GM18520 (cell line): ENCODE measurements around the gene MRPL37.

Experiments used
- ATAC-seq: cut with Tn5 transposase; IDR thresholded peaks from one replicate; pipeline ENCODE4 v1.9.1; 2021; ENCODE audit not compliant: unreplicated experiment

MRPL37 gene

GRCh38 chr1:54238353-54239034 lies 38.5 kb downstream of the MRPL37 start:
- no peak for ATAC-seq

DNA sequence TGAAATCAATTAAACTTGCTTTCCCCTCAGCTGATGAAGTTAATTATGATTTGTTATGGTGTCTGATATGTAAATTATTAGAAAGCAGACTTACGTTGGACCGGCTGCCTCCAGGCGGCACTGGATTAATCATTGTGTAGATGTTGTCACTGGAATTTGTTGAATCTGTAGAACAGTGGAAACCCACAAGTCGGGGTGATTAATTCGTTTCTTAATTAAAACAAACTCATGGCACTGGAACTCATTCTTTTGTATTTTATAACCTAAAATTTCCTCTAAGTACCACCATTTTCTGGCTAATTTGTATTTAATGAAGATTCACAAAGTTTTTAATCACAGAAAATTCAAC lies 39.0 kb downstream of the MRPL37 start:
- no peak for ATAC-seq

DNA sequence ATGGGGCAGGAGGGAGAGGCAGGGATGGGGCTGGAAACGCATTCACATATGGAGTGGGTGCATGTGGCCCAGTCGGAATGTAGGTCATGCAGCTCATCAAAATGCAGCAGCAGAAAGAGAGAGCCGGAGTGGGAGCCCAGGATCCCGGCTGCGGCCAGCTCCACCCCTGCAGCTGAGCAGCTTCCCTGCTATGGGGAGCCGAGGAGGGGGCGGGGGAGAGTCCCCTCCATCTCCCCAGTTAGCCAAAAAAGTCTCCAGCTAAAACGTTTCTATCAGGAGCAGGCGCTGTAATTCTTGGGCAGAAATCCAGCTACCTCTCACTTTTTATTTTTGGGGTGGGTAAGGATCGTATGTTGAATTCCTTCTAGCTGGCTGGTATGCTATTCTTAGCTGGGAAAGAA lies 39.7 kb downstream of the MRPL37 start:
- ATAC-seq, result no peak

DNA sequence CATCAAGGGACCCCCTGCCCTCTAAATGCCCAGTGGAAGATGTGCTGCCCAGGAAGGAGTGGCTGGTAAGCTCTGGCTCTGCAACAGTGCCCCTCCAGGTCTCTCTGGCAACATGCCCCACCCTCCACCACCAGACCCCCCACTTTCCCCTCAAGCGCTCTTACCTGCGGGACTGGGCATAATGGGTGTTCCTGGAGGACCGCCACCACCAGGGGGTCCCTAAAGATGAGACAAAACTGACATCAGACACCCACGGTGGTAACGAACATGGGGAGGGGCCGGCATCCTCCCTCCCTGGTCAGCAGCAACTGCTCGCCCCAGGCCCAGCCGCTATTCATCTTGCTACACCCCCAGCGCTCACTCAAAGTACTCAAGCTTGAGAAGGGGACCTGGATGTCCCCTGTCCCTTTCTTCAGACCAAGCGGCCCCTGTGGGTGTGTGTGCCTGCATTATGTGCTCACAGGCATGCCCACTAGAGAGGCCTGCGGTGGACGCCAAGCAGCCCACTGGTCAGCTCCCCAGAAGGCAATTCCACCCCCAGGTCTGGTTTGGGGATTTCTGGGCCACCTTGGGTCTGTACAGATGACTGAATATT lies 40.9 kb downstream of the MRPL37 start:
- no peak for ATAC-seq

- no peak for ATAC-seq
Observed at GRCh38 chr1:54241364-54241763, 41.4 kb downstream of the MRPL37 start.

DNA sequence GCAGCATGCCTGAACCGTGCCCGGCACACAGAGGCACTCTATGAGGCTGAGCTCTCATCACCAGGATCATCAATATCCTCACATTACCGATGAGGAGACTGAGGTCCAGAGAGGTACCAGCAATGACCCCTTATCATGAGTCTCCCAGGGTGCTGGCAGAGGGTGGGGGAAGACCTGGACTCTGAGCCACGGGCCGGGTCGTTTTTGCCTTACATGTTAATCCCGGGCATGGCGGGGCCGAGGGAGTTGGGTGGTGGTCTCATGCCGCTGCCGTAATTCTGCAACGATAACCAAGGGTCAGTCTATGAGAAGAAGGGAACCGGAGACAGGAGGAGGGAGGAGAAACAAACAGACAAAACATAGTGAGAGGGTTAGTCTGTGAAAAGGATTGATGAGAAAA lies 43.1 kb downstream of the MRPL37 start:
- no peak for ATAC-seq

DNA sequence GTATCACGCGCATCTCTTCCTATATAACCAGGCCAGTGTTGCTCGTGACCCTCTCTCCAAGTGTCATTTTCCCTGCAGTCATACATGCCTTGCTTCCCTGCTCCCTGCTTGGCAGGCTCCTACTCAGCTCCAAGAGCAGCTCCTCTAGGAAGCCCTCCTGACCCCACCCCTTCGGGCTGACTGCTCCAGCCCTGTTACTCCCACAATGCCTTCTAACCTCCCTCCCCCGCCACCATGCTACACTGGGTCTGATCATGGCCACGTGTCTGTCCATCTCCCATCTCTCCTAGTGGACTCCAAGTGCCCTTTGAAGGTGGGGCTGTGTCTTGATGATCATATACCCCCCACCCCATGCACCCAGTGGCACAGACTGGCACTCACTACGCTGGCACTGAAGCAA lies 44.7 kb downstream of the MRPL37 start:
- ATAC-seq, result no peak

DNA sequence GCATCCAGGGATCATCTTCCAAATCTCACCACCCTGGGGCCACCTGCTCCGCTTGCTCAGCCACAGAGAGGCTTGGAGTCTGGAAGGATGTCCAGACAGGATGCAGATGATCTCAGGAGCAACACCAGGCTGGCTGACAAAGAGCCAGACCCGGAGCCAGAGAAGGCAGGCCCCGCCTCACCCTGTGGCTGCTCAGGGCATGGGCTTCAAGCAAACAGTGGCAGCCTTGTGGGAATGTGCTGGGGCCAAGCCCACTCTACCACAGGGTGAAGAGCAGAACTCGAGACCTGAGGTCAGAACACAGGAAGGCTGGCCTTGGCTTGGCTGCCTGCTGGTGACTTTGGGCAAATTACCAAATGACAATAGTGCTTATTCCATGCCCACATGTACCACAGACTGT lies 45.5 kb downstream of the MRPL37 start:
- ATAC-seq, result no peak

DNA sequence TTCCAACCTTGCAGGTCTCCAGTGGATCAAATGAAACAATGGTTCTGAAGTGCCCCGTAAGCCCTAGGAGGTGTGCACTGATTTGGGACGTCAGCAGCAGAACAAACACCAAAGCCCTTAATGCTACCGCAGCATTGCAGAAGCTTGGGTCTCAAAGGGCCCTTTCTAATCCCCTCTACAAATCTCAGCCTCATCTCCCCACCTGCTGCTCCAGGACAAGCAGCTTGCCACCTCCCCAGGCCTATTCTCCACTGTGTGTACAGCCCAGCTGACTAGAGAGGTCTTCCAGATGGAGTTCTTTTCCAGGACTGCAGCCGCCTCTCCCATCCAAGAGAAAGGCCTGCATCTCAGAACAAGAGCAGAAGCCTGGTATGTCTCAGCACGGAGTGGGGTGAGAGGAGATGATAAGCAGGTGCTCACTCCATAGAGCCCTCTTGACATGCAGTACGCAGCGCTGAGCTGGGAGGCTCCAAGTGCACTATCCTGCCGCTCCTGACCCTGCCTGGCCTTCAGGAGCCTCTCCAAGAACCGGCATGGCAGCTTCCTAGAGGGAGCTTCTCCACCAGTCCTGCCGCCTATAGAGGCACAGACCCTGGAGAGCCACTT lies 46.3 kb downstream of the MRPL37 start:
- ATAC-seq, result no peak

DNA sequence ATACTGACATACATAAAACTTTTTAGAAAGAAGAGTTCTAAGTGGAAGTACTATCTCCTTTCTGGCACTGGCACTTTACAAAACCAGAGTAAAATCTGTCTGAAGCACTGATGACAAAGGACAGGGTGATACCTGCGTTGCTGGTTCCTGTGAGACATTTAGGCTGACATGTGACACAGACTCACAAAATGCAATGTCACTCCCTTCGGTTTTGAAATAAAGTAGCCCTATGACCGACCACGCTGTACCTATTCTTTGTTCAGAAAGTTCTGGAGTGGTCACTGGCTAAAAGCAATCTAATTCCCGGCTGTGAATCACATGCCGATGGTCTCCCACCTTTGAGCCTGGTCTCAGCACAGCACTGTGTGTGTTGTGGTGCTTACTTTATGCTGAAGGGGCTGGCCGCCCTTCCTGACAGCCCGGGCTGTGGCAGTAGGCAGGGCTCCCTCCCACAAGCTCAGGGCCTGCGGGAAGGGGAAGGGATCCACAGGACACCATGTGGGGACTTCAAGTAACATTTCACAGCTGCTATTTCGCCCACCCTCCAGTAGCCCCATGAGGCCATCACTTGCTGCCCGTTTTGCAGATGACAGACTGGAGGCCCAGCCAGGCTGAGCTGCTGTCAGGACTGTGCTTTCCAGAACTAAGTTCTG lies 48.0 kb downstream of the MRPL37 start:
- no peak for ATAC-seq

DNA sequence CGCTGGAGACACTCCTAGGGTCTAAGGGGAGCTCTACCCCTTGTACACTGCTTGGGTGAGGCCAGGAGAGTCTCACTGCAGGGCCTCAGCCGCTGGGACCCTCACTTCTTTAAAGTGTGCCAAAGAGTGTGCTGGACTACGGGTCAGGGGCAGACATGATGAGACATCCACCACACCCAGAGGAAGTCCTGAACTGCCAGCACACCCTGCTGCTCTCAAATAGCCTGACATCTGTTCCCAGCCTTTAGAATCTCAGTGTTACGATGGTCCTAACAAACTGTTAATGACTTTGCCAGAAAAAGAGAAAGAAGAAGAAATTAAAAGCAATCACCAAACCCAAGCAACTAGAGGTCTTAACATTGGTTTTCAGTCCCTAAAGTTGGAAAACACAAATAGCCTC lies 49.0 kb downstream of the MRPL37 start:
- ATAC-seq, result no peak

GRCh38 chr1:54249819-54250435 lies 50.0 kb downstream of the MRPL37 start:
- ATAC-seq, result no peak

DNA sequence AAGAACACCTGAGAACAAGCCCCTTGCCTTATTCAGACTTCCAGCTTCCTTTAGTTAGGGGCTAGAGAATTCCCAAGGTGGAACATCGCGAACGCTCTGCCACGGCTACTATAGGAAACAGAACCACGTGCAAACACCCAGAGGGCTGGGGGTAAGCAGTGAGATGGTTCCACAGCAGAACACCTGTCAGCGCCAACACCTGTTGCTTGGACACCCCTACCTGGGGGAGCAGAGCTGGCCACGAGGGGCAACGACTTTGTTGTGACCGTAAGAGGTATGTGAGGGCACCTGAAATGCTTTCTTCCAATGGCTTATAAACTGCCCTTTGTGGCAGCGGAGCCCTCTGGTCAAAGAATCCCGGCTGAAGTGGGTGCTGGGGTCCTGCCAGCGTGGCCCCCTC lies 50.7 kb downstream of the MRPL37 start:
- ATAC-seq, result no peak

- ATAC-seq, result no peak
Observed at GRCh38 chr1:54252371-54252936, 52.5 kb downstream of the MRPL37 start.

- ATAC-seq, result no peak
Observed at GRCh38 chr1:54253480-54253879, 53.5 kb downstream of the MRPL37 start.

DNA sequence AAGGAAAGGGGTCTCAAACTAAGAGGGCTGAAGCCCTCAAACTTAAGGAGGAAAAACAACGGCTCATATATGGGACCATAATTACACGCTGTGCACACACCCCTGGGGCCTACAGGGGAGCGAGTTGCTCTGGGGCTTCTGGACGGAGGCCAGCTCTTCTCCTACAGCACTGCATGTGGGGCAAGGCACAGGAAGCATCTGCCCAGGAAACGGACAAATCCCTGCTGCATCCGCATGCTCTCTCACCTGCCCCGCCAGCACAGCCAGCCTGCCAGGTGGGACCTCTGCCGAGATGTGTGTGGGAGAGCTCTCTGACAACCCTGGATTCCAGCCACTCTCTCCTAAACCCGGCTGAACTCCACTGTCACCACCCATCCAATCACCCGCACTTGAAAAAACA lies 54.1 kb downstream of the MRPL37 start:
- ATAC-seq, result no peak

DNA sequence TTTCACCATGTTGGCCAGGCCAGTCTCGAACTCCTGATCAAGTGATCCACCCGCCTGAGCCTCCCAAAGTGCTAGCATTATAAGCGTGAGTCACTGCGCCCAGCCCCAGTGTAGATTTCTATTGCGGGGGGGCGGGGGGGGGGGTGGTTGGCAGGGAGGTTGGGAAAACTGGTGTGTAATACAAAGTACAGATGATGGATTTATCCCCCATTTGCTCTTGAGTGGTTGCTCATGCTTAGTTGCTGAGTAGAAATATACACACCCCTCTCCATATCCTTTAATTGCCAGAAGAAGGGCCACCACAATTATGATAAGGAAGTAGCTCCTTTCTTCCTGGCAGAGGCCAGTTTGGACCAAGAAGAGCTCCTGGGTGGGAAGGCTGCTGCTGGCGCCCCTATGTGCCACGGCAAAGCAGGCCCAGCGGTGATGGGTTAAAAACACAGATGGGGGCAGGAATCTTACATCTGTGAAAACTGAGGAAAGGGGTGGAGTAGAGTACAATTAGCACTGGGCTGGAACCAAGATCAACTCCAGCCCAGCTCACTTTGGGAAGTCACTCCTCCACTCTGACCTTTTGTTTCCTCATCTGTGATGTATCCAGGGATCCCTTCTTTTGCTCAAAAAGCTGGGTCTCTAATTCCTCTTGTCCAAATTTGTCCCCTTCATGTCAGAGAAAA lies 55.2 kb downstream of the MRPL37 start:
- no peak for ATAC-seq

DNA sequence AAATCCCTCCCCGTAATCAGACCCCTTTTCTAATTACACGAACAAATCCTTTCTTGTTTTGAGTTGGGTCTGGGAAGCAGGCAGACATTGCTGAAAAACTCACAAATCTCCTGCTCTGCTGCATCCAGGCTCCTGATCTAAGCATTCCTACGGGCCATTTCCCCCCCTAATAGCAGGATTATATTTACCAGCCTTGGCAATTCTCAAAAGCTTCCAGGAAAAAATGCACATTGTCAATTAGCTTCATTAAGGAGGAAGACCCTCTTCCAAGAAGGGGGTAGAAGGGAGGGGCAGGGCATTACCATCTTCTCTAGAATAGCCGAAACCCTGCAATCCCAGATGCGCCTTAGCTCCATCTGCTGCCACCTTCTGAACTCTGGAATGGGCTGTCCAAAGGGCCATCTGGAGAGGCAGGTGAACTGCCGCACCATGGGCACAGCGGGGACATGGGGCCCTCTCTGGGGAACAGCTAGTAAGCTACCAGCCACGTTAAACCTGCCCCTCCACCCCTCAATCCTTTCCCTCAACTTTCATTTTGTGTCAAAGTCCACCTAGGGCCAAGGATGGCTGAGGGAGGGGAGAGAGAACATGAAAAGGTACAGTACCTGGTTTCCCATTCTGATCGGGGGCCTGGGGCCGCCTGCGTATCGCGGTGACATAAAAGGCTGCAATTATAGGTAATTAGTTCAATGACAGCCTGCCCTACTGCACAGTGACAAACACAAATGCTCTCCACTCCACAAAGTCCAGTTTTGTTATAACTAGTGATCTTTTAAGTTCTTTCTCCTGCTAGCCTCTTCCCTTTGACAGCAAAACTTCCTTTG lies 56.8 kb downstream of the MRPL37 start:
- ATAC-seq, result no peak

GRCh38 chr1:54257346-54257620 lies 57.3 kb downstream of the MRPL37 start:
- no peak for ATAC-seq

DNA sequence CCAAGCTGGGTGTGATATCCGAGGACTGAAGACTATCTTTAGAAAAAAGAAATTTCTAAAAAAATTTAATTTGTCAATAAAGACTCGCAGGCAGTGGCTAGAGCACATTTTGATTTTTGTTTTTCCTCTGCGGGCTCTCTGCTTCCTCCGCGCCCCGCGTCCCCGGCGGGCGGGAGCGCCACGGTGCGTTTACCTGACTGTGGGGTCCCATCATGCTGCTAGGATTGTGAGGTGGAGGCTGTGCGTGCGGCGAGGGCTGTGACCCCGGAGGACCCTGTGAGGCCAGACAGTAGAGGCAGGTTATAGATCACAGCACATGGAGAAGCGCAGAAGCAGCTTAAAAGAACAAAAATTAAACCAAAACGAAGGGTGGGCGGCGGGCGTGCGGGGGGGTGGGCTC lies 57.9 kb downstream of the MRPL37 start:
- no peak for ATAC-seq
